ENCODE results near the gene SLC9A1. TPM values are rescaled to one million over a fixed set of nuclear protein-coding genes. Genes with fewer than 3 reads are reported as not detected.

The SLC9A1 gene
- total RNA-seq, 1 donor from 2014 or later: 1.8 TPM

- H3K27ac Mint-ChIP-seq: no peak overlapping the region
- peaks cover 27% of the 10 kb centered on the region for H3K4me1 Mint-ChIP-seq
- H3K27ac ChIP-seq: no peak overlapping the region
- H3K4me3 Mint-ChIP-seq: no peak overlapping the region
- H3K9ac ChIP-seq: no peak overlapping the region
- H3K4me1 ChIP-seq: peaks cover 18% of the 10 kb centered on the region
- H3K4me3 ChIP-seq: no peak overlapping the region
- H3K79me2 ChIP-seq (ENCODE audit: low read depth): no peaks in the 10 kb centered on the region
- no peak for TF ChIP-seq EZH2phosphoT487 (IDR thresholded peaks at IDR 0.05)
- TF ChIP-seq EZH2 (IDR thresholded peaks at IDR 0.05): no peak
- peak; percentile 95 for TF ChIP-seq CTCF (IDR thresholded peaks at IDR 0.05)
- no peaks in the 10 kb centered on the region for H3K9me3 Mint-ChIP-seq
- no peaks in the 10 kb centered on the region for H3K9me3 ChIP-seq (ENCODE audit: low read depth)
- H4K20me1 ChIP-seq (ENCODE audit: low read depth): no peaks in the 10 kb centered on the region
- no peaks in the 10 kb centered on the region for H3K36me3 Mint-ChIP-seq
- no peak overlapping the region for H3K4me2 ChIP-seq
- no peaks in the 10 kb centered on the region for H3K36me3 ChIP-seq
- H2AFZ ChIP-seq (replicated peaks): no peak overlapping the region
- peaks cover 3% of the 10 kb centered on the region for H3F3A ChIP-seq (ENCODE audit: low read depth)
- H3K27me3 ChIP-seq: no peaks in the 10 kb centered on the region
- peaks cover 18% of the 10 kb centered on the region for H3K27me3 Mint-ChIP-seq (ENCODE audit: insufficient read depth, low read depth)
- peak; percentile 76 for DNase-seq (ENCODE audit: low spot score)
Observed at GRCh38 chr1:27097484-27097917, 57.4 kb downstream of the SLC9A1 start.

- H3K9me3 Mint-ChIP-seq: no peaks in the 10 kb centered on the region
- H3K36me3 Mint-ChIP-seq: no peaks in the 10 kb centered on the region
- H3K9me3 ChIP-seq (ENCODE audit: low read depth): no peaks in the 10 kb centered on the region
- no peak overlapping the region for H3K9ac ChIP-seq
- H3K79me2 ChIP-seq (ENCODE audit: low read depth): no peaks in the 10 kb centered on the region
- TF ChIP-seq EZH2phosphoT487 (IDR thresholded peaks at IDR 0.05) (no peak), CTCF (IDR thresholded peaks at IDR 0.05) (no peak), EZH2 (IDR thresholded peaks at IDR 0.05) (no peak)
- DNase-seq (ENCODE audit: low spot score): no peak
- peaks cover 3% of the 10 kb centered on the region for H3F3A ChIP-seq (ENCODE audit: low read depth)
- no peaks in the 10 kb centered on the region for H3K36me3 ChIP-seq
- H3K27me3 Mint-ChIP-seq (ENCODE audit: insufficient read depth, low read depth): peaks cover 16% of the 10 kb centered on the region
- no peak overlapping the region for H3K4me3 ChIP-seq
- no peaks in the 10 kb centered on the region for H3K27me3 ChIP-seq
- H4K20me1 ChIP-seq (ENCODE audit: low read depth): no peaks in the 10 kb centered on the region
- H3K4me1 ChIP-seq: peaks cover 18% of the 10 kb centered on the region
- H3K4me1 Mint-ChIP-seq: peaks cover 24% of the 10 kb centered on the region
- no peak overlapping the region for H3K4me3 Mint-ChIP-seq
- H3K27ac Mint-ChIP-seq: no peak overlapping the region
- H3K27ac ChIP-seq: no peak overlapping the region
- no peak overlapping the region for H3K4me2 ChIP-seq
- no peak overlapping the region for H2AFZ ChIP-seq (replicated peaks)
Observed at GRCh38 chr1:27095576-27095975, 59.3 kb downstream of the SLC9A1 start.

- no peaks in the 10 kb centered on the region for H3F3A ChIP-seq (ENCODE audit: low read depth)
Observed at GRCh38 chr1:27092888-27093287, 62.0 kb downstream of the SLC9A1 start.

More at GRCh38 chr1:27092888-27093287, 62.0 kb downstream of the SLC9A1 start:
- H3K4me1 ChIP-seq: no peaks in the 10 kb centered on the region
- H3K4me1 Mint-ChIP-seq: peaks cover 3% of the 10 kb centered on the region
- H2AFZ ChIP-seq (replicated peaks): no peak overlapping the region
- DNase-seq (ENCODE audit: low spot score): no peak
- no peaks in the 10 kb centered on the region for H3K9me3 Mint-ChIP-seq
- H3K27ac ChIP-seq: no peak overlapping the region
- H4K20me1 ChIP-seq (ENCODE audit: low read depth): no peaks in the 10 kb centered on the region
- no peaks in the 10 kb centered on the region for H3K79me2 ChIP-seq (ENCODE audit: low read depth)
- H3K9me3 ChIP-seq (ENCODE audit: low read depth): no peaks in the 10 kb centered on the region
- H3K27ac Mint-ChIP-seq: no peak overlapping the region
- no peak overlapping the region for H3K9ac ChIP-seq
- no peaks in the 10 kb centered on the region for H3K36me3 Mint-ChIP-seq
- H3K4me2 ChIP-seq: no peak overlapping the region
- peaks cover 8% of the 10 kb centered on the region for H3K27me3 Mint-ChIP-seq (ENCODE audit: insufficient read depth, low read depth)
- no peak overlapping the region for H3K4me3 Mint-ChIP-seq
- TF ChIP-seq EZH2phosphoT487 (IDR thresholded peaks at IDR 0.05) (no peak), EZH2 (IDR thresholded peaks at IDR 0.05) (no peak), CTCF (IDR thresholded peaks at IDR 0.05) (no peak)
- no peaks in the 10 kb centered on the region for H3K36me3 ChIP-seq
- H3K4me3 ChIP-seq: no peak overlapping the region
- H3K27me3 ChIP-seq: no peaks in the 10 kb centered on the region

Data from neural progenitor cell (in vitro differentiated cells).